GM12873 (cell line): ENCODE data around the gene WIPF3.

Source experiments
- CTCF ChIP-seq: IDR thresholded peaks from 2 replicates; pipeline ENCODE4 v1.5.1; 2012; ENCODE audit warnings: low read depth, mild to moderate bottlenecking, moderate library complexity, low read length, control low read depth; ENCODE audit not compliant: insufficient read depth; ENCODE audit errors: missing control alignments

WIPF3 gene

GRCh38 chr7:29780346-29780745, 26.0 kb upstream of the WIPF3 start:
- TF ChIP-seq CTCF = no peak

GRCh38 chr7:29783671-29784070, 22.6 kb upstream of the WIPF3 start:
- TF ChIP-seq CTCF = no peak

- no peak for TF ChIP-seq CTCF
Measured at GRCh38 chr7:29793507-29793906, 12.8 kb upstream of the WIPF3 start.

- TF ChIP-seq CTCF = no peak
Measured at GRCh38 chr7:29794959-29795629, 11.2 kb upstream of the WIPF3 start.

GRCh38 chr7:29795696-29796580, 10.4 kb upstream of the WIPF3 start:
- no peak for TF ChIP-seq CTCF

- no peak for TF ChIP-seq CTCF
Measured at GRCh38 chr7:29797112-29797944, 9.0 kb upstream of the WIPF3 start.

- no peak for TF ChIP-seq CTCF
Measured at GRCh38 chr7:29798422-29798821, 7.9 kb upstream of the WIPF3 start.
